Neural cell (in vitro differentiated cells): ENCODE results near the gene ATP6V1F. TPM values are rescaled to one million over a fixed set of nuclear protein-coding genes. Genes with fewer than 3 reads are reported as not detected.

Source experiments
- H2AFZ ChIP-seq: fragments of 200-600, 300-800 bp; sonication (generic), shearing (Covaris generic); 2 replicates; pipeline ENCODE4 v1.6.0; 2014; ENCODE audit warnings: low read depth, mild to moderate bottlenecking, antibody characterized with exemption, low read length, moderate library complexity
- H3F3A ChIP-seq: fragments of 200-600 bp; shearing (Covaris generic); 2 replicates; pipeline ENCODE4 v1.6.1; 2016; ENCODE audit warnings: mild to moderate bottlenecking, moderate library complexity, mixed read lengths, antibody characterized with exemption, low read length; ENCODE audit not compliant: insufficient read depth, poor library complexity, severe bottlenecking
- H3K27ac ChIP-seq: fragments of 200-600, 300-800 bp; sonication (generic), shearing (Covaris generic); 2 replicates; pipeline ENCODE4 v1.5.1; 2014; ENCODE audit warnings: mild to moderate bottlenecking, low read length, moderate library complexity
- H3K27me3 ChIP-seq: fragments of 300-800, 200-600 bp; sonication (generic), shearing (Covaris generic); 2 replicates; pipeline ENCODE4 v1.6.0; 2014; ENCODE audit warnings: mild to moderate bottlenecking, low read depth, low read length, moderate library complexity; ENCODE audit not compliant: insufficient read depth
- H3K36me3 ChIP-seq: fragments of 300-800, 200-600 bp; sonication (generic), shearing (Covaris generic); 2 replicates; pipeline ENCODE4 v1.5.1; 2014; ENCODE audit warnings: mild to moderate bottlenecking, antibody characterized with exemption, low read length, moderate library complexity; ENCODE audit not compliant: insufficient read depth
- H3K4me2 ChIP-seq: fragments of 300-800, 200-600 bp; sonication (generic), shearing (Covaris generic); 2 replicates; pipeline ENCODE4 v1.6.0; 2014; ENCODE audit warnings: mild to moderate bottlenecking, low read length
- H3K4me3 ChIP-seq: fragments of 300-800, 200-600 bp; sonication (generic), shearing (Covaris generic); 2 replicates; pipeline ENCODE4 v1.5.1; 2014; ENCODE audit warnings: mild to moderate bottlenecking, low read length, moderate library complexity
- H3K79me2 ChIP-seq: fragments of 200-600 bp; shearing (Covaris generic); replicated peaks from 2 replicates; pipeline ENCODE4 v1.6.0; 2014; ENCODE audit warnings: mild to moderate bottlenecking, low read length, moderate library complexity; ENCODE audit not compliant: insufficient read depth
- H3K9ac ChIP-seq: fragments of 300-800, 200-600 bp; sonication (generic), shearing (Covaris generic); 2 replicates; pipeline ENCODE4 v1.6.1; 2016; ENCODE audit warnings: mild to moderate bottlenecking, low read length, mixed read lengths
- H3K9me2 ChIP-seq: fragments of 200-600 bp; shearing (Covaris generic); 2 replicates; pipeline ENCODE4 v1.6.1; 2016; ENCODE audit warnings: mild to moderate bottlenecking, low read length, mixed read lengths; ENCODE audit not compliant: insufficient read depth
- H3K9me3 ChIP-seq: fragments of 200-600, 300-800 bp; sonication (generic), shearing (Covaris generic); 2 replicates; pipeline ENCODE4 v1.6.1; 2016; ENCODE audit warnings: mild to moderate bottlenecking, mixed run types, low read length, moderate library complexity, mixed read lengths
- H4K20me1 ChIP-seq: fragments of 200-600 bp; shearing (Covaris generic); 2 replicates; pipeline ENCODE4 v1.6.1; 2016; ENCODE audit warnings: mild to moderate bottlenecking, mixed run types; ENCODE audit not compliant: insufficient read depth
- CTCF ChIP-seq: fragments of 450-650 bp; IDR thresholded peaks from 2 replicates; pipeline ENCODE4 v1.5.1; 2014; ENCODE audit warnings: antibody characterized with exemption, mild to moderate bottlenecking, moderate library complexity; ENCODE audit not compliant: poor library complexity, severe bottlenecking
- EP300 ChIP-seq: fragments of 450-650 bp; conservative IDR thresholded peaks from 2 replicates; pipeline ENCODE4 v1.6.1; 2014; ENCODE audit warnings: antibody characterized with exemption, mild to moderate bottlenecking, moderate library complexity; ENCODE audit not compliant: poor library complexity, severe bottlenecking
- EZH2 ChIP-seq: fragments of 200-600, 300-800 bp; shearing (Covaris generic), sonication (generic); IDR thresholded peaks from 2 replicates; pipeline ENCODE4 v1.6.1; 2014; ENCODE audit warnings: antibody characterized with exemption, low read length, borderline replicate concordance, mild to moderate bottlenecking; ENCODE audit not compliant: insufficient read depth, poor library complexity, severe bottlenecking
- MXI1 ChIP-seq: fragments of 450-650 bp; conservative IDR thresholded peaks from 2 replicates; pipeline ENCODE4 v1.6.1; 2014; ENCODE audit warnings: antibody characterized with exemption, mild to moderate bottlenecking; ENCODE audit not compliant: poor library complexity, severe bottlenecking
- POLR2AphosphoS5 ChIP-seq: IDR thresholded peaks from 2 replicates; pipeline ENCODE4 v1.6.1; 2012
- RAD21 ChIP-seq: fragments of 450-650 bp; conservative IDR thresholded peaks from 2 replicates; pipeline ENCODE4 v1.6.1; 2014; ENCODE audit warnings: antibody characterized with exemption, mild to moderate bottlenecking, moderate library complexity
- REST ChIP-seq: IDR thresholded peaks from 2 replicates; pipeline ENCODE4 v1.6.1; 2012; ENCODE audit warnings: borderline replicate concordance
- SMC3 ChIP-seq: fragments of 450-650 bp; conservative IDR thresholded peaks from 2 replicates; pipeline ENCODE4 v1.6.1; 2014; ENCODE audit warnings: antibody characterized with exemption, mild to moderate bottlenecking, moderate library complexity; ENCODE audit not compliant: poor library complexity
- TAF1 ChIP-seq: IDR thresholded peaks from 2 replicates; pipeline ENCODE4 v1.6.1; 2012; ENCODE audit warnings: low read depth
- polyA plus RNA-seq: library from polyadenylated mRNA; depleted of rRNA; stranded (reverse); fragments of >200 nt; gene quantifications from 2 replicates; pipeline ENCODE4 v1.2.3, GENCODE V29; 2014

ATP6V1F gene
- polyA plus RNA-seq, 1 donor from 2014 or later, result 246 TPM

- no peaks in the 10 kb centered on the region for H4K20me1 ChIP-seq
- no peaks in the 10 kb centered on the region for H3K79me2 ChIP-seq
- no peak overlapping the region for H2AFZ ChIP-seq
- no peak overlapping the region for H3K27ac ChIP-seq
- H3K27me3 ChIP-seq, result peaks cover 25% of the 10 kb centered on the region
- no peaks in the 10 kb centered on the region for H3K36me3 ChIP-seq
- no peak overlapping the region for H3K9ac ChIP-seq
- no peaks in the 10 kb centered on the region for H3K9me3 ChIP-seq
- H3K9me2 ChIP-seq, result no peaks in the 10 kb centered on the region
- no peak overlapping the region for H3K4me3 ChIP-seq
- TF ChIP-seq RAD21 (no peak), TAF1 (no peak), MXI1 (no peak), POLR2AphosphoS5 (no peak), EP300 (no peak), EZH2 (no peak), SMC3 (no peak), REST (no peak), CTCF (no peak)
- H3K4me2 ChIP-seq, result no peak overlapping the region
- H3F3A ChIP-seq, result no peaks in the 10 kb centered on the region
These were observed 33.1 kb upstream of the ATP6V1F start for GRCh38 chr7:128829391-128830166.

GRCh38 chr7:128830231-128831177 lies 32.2 kb upstream of the ATP6V1F start, which contains the start of gene FLNC:
FLNC (plus strand) TSS chr7:128830406; CDS start chr7:128830638, 232 bp downstream.
- Histone ChIP-seq H3F3A (no peaks in the 10 kb centered on the region), H3K4me2 (no peak within 1 kb of the TSS), H2AFZ (no peak within 1 kb of the TSS), H3K9me3 (no peaks in the 10 kb centered on the region), H3K79me2 (no peaks in the 10 kb centered on the region), H3K27ac (no peak within 1 kb of the TSS), H3K9me2 (no peaks in the 10 kb centered on the region), H3K9ac (no peak within 1 kb of the TSS), H4K20me1 (no peaks in the 10 kb centered on the region), H3K27me3 (peaks cover 25% of the 10 kb centered on the region), H3K4me3 (peak within 1 kb of the TSS; percentile 30), H3K36me3 (no peaks in the 10 kb centered on the region)
- peak; percentile 60 for TF ChIP-seq EZH2
- TF ChIP-seq SMC3, result no peak
